OCI-LY1 (cell line): Measurements from ENCODE around the gene BCL2.

Experiments used
- EZH2 ChIP-seq: fragments of 200-600 bp; sonication (generic), shearing (Covaris generic); IDR thresholded peaks from 2 replicates; pipeline ENCODE4 v1.8.0; 2017; ENCODE audit warnings: borderline replicate concordance, mixed run types, mild to moderate bottlenecking, antibody characterized with exemption, low read length, moderate library complexity, mixed read lengths
- TF ChIP-seq, protein P1 (sequence below): fragments of 200-600 bp; sonication (generic), shearing (Covaris generic); IDR thresholded peaks from 2 replicates; pipeline ENCODE4 v1.5.1; 2017; ENCODE audit warnings: mild to moderate bottlenecking, antibody characterized with exemption, low read length, moderate library complexity, mixed read lengths

DNA sequence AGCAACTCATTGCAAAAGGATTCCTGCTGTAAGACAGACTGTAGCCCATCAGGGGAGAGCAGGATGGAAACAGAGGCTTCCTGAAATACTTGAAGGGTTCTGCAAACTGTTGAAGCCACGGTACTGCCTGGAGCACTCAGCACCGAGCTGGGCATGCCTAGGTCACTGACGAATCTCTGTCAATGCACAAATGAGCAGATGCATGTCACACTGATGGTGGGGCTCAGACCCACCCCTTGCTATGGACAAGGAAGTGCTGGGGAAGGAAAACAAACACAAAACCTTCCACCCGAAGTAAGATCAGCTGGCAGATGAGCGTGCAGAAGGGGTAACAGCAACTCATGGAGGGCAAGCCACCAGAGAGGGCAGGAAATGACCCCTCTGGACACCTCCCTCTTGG, 136.7 kb downstream of the BCL2 start:
- TF ChIP-seq, protein P1, sequence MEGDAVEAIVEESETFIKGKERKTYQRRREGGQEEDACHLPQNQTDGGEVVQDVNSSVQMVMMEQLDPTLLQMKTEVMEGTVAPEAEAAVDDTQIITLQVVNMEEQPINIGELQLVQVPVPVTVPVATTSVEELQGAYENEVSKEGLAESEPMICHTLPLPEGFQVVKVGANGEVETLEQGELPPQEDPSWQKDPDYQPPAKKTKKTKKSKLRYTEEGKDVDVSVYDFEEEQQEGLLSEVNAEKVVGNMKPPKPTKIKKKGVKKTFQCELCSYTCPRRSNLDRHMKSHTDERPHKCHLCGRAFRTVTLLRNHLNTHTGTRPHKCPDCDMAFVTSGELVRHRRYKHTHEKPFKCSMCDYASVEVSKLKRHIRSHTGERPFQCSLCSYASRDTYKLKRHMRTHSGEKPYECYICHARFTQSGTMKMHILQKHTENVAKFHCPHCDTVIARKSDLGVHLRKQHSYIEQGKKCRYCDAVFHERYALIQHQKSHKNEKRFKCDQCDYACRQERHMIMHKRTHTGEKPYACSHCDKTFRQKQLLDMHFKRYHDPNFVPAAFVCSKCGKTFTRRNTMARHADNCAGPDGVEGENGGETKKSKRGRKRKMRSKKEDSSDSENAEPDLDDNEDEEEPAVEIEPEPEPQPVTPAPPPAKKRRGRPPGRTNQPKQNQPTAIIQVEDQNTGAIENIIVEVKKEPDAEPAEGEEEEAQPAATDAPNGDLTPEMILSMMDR: no peak
- TF ChIP-seq EZH2: no peak
